GM19043 (cell line): ENCODE results near the gene LLCFC1.

Source experiments
- ATAC-seq: cut with Tn5 transposase; IDR thresholded peaks from one replicate; pipeline ENCODE4 v1.9.1; 2021; ENCODE audit warnings: low read depth; ENCODE audit not compliant: unreplicated experiment

LLCFC1 gene

GRCh38 chr7:142935941-142936565, 3.2 kb upstream of the LLCFC1 start:
- no peak for ATAC-seq

GRCh38 chr7:142938611-142939010, 673 bp upstream of the LLCFC1 start:
- no peak for ATAC-seq

DNA sequence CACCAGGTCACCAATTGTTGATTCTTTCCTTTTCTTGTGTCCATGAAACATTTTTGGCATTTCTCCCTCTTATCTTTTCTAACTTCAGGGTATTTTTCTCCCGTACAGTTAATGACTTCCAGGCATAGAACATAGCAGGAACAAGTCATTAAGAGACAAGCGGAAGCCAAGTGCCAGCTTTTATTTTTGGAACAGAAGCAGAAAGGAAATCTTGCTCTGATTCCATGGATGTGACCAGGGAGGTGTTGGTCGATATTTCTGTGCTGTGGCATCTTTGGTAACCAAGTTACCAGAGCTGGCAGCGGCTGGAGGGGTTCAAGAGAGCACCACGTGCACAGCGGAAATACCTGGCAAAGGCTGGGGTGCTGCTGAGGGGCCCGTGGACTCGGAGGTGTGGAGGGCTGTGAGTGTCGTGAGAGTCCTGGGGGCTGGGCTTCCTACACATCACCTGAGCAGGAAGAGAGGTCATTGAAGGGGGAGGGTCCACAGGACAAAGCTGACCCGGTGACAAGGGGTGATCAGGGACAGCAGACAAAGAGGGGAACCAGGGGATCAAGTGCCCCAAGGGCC, 1.8 kb downstream of the LLCFC1 start:
- no peak for ATAC-seq

DNA sequence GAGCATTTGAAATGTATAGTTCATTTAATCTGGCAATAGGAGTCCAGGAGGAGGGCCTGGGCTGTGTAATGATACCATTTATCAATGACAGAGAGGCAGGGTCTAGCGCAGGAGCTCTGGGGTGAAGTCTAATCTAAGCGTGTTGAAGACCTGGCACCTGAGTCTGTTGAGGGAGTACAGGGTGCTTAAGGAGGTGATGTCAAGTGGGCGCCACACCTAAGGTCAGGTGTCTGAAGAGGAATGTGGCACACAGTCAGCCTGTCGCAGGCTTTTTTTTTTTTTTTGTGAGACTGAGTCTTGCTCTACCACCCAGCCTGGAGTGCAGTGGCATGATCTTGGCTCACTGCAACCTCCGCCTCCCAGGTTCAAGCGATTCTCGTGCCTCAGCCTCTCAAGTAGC, 2.3 kb downstream of the LLCFC1 start:
- no peak for ATAC-seq

- ATAC-seq = no peak
Measured at GRCh38 chr7:142942746-142943145, 3.5 kb downstream of the LLCFC1 start.

DNA sequence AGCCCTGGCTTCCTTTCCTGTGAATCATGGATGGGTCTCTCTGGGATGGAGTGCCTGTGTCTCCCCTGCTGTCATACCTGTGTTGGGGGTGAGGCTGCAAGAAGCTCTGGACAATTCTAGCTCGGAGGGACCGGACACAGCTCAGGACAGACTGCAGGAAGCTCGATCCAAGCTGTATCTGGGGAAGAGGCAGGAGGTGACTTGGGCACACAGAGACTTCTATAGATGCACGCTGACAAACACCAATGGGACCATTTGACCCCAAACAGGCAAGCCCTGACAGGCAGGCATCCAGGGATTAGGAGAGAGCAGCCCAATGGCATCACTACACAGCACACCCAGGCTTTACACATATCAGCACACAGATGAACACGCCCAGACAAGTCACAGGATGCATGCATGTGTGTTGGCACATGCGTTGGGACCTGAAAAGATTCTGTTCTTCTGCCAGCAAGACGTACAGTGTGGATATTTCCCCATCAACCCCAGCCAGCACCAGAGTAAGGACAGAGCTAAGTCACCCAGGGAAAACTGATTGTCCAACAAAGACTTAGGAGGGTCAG, 4.5 kb downstream of the LLCFC1 start:
- ATAC-seq = no peak

DNA sequence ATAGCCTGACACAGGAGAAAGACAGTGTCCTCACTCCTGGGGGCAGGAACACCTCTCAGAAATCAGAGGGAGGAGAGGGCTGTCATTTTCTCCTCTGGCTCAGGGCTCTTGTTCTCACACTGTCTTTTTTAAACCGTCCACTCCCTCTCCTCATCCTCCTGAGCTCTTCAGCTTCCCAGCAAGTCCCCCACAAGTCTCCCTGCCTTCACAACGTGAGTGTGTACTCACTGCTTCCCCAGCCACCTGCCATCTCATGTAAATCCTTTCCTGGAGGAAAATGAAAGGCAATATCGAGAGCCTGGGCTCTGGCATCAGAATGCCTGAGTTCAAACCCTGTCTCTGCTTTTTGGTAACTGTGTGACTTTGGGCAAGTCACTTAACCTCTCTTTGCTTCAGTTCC, 5.7 kb downstream of the LLCFC1 start:
- ATAC-seq = no peak

DNA sequence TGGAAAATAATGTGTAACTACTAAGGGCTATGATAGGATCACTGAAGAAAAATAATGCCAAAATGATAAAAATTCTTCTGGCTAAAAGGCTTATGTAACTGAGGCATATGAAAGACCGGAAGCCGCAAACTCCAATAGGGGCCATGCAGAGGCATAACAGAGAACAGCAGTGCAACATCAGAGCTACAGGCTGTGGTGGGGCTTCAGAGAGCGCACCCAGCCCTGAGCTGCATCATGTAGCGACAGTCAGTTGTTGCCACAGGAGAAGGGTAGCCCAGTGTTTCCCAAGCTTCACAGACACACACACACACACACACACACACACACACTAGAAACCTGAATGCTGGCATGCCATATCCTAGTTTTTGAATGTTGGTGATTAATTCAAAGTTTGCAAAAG, 9.3 kb downstream of the LLCFC1 start:
- ATAC-seq = no peak

DNA sequence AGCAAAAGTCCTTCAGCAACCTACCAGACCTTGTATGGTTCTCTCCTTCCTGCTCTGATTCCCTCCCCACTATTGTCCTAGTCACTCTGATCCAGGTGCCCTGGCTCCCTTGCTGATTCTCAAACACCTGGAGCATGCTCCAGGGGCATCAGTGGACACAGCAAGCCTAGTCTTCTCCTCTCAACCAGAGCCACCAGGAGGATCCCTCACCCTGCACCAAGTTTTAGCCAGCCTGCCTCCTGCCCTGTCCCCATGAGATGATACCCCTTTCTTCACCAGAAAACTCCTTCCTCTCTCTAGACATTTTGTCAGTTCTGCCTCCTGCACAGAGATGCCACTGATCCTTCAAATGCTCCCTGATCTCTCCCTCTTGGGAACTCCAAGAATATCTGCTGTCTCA, 11.0 kb downstream of the LLCFC1 start:
- ATAC-seq = no peak

- no peak for ATAC-seq
Measured at GRCh38 chr7:142954680-142955268, 15.5 kb downstream of the LLCFC1 start.

- no peak for ATAC-seq
Measured at GRCh38 chr7:142956951-142957623, 17.8 kb downstream of the LLCFC1 start.

GRCh38 chr7:142957723-142958122, 18.4 kb downstream of the LLCFC1 start:
- ATAC-seq = no peak

- ATAC-seq = no peak
Measured at GRCh38 chr7:142959202-142959601, 19.9 kb downstream of the LLCFC1 start.

DNA sequence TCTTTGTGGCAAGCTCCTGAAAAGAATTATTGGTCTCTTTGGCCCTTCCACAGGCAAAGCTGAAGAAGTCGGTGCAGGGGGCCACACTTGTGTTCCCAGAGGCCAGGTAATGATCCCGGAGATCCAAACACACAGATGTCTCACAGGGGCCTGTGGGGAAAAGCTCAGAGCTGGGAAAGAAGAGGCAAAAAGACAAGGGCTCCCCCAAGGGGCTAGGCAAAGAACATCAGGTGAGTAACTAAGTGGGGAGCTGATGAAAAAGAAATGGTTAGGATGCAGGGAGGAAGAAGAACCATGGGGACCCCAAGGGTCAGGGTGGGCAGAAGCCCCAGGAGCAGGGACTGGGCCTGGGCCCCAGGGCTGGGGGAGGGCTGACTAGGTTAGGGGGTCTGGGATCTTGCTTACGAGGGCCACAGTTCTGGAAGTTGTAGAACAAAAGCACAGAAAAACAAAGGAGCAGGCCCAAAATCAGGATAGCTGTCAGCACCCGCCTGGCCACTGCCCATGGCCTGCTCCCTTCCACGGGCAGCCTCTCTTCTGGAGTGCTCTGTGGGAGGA, 21.8 kb downstream of the LLCFC1 start:
- no peak for ATAC-seq

DNA sequence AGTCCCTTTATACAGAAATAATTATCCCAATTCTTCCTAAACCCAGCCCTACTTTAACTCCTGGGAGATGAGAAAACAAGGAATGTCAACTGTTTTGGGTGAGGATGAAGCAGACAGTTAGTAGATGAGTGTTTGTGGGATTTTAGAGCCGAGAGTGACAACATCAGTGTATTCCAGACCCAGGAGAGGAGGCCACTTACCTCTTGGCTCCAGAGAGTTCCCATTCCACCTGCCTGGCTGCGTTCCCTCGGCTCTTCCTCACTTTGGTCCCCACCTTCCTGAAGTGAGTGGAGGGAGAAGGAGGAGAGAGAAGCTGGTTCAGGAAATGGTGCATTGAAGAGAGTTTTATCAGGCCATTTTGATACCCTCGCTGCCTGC, 22.3 kb downstream of the LLCFC1 start:
- ATAC-seq = no peak

- no peak for ATAC-seq
Measured at GRCh38 chr7:142961973-142962926, 23.0 kb downstream of the LLCFC1 start, which contains the start of gene KEL. TSS of gene KEL (minus strand) at chr7:142962363. CDS start at chr7:142962206, 157 bp downstream.

- ATAC-seq = no peak
Measured at GRCh38 chr7:142962991-142963390, 23.7 kb downstream of the LLCFC1 start.

- no peak for ATAC-seq
Measured at GRCh38 chr7:142963993-142964392, 24.7 kb downstream of the LLCFC1 start.

GRCh38 chr7:142964502-142965246, 25.4 kb downstream of the LLCFC1 start:
- ATAC-seq = peak; percentile 61
